GM18861 (cell line): ENCODE data around the gene CDC42BPB.

Source experiments
- ATAC-seq: cut with Tn5 transposase; IDR thresholded peaks from one replicate; pipeline ENCODE4 v1.9.1; 2021; ENCODE audit not compliant: unreplicated experiment

Gene CDC42BPB

DNA sequence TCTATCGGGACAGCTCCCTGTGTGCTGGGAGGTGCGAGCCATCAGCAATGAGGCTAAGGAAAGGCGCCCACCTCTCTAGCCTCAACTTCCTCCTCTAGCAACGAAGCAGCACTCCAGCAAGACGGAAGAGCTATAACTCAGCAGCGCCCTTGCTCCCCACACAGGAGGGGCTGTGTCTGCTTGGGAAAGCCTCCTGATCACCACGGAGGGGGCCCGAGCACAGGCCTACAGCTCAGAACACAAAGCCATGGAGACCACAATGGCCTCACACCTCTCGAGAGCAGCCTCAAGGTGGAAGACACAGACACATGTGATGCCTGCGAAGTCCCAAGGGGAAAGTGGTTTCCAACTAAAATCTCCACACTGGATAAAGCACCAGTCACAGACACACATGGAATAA is 60.4 kb downstream of the CDC42BPB start:
- no peak for ATAC-seq

DNA sequence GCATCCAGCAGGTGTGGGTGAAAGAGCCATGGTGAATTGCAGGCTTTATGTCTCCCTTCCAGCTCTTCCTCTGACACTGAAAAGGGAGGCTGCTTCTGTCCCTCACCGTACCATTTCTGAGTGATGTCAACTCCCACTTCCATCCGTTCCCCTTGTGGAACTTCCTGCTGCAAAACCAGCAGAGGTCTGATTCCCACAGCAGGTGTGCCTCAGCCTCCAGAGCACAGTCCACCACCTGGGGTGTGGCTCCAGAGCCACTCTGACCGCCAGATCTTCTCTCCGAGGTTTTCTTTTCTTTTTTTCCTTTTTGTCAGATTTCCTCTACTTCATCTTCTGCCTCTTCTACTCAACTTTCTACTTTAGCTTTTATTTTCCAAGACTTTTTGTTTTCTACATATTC is 62.7 kb downstream of the CDC42BPB start:
- ATAC-seq = no peak

DNA sequence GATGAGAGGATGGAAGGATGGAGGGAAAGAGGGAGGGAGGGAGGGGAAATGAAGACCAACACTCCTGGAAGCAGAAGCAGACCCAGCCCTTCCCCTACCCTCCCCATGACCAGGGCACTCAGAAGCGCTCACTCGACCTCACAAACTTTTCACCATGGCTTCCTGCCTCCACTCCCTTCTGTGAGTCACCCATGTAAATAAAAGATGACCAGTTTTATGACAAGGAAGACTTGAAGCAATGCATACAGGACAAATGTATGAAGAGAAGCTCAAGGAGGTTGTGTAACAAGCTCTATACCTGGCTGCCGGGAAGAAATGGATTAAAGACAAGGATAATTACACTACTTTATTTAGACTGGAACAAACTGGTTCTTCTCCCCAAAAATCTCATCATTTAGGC is 63.8 kb downstream of the CDC42BPB start:
- ATAC-seq = no peak

DNA sequence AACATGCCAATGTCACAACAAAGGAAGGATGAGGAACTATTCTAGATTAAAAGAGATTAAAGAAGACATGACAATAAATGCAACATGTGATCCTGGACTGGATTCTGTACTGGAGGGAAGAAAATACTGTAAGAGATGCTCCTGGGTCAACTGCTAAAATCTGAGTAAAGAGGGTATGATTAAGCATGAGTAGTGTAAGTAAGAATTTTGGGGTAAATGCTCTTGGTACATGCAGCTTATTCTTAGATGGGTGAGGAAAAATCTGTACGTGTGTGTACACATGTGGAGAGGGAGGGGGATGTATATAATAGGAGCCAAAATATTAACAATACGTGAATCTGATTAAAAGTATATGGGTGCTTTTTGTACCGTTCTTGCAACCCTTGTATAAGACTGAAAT is 66.0 kb downstream of the CDC42BPB start:
- no peak for ATAC-seq

DNA sequence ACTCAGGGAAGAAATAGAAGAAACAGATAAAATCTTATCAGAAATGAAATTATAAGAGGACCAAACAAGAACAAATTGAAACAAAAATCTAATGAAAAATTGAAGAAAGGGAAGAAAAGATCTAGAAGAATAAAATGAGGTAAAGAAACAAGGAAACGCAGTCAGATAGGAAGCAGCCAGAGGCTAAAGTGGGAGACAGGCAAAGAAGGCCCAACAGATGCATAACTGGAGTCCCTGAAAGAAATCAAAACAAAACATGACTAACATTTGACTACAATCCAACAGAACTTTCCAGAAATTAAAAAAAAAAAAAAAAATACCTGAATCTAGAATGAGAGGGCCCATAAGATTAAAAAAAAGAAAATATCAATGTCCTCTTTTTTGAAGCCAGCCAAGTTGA is 69.3 kb downstream of the CDC42BPB start:
- ATAC-seq = no peak

DNA sequence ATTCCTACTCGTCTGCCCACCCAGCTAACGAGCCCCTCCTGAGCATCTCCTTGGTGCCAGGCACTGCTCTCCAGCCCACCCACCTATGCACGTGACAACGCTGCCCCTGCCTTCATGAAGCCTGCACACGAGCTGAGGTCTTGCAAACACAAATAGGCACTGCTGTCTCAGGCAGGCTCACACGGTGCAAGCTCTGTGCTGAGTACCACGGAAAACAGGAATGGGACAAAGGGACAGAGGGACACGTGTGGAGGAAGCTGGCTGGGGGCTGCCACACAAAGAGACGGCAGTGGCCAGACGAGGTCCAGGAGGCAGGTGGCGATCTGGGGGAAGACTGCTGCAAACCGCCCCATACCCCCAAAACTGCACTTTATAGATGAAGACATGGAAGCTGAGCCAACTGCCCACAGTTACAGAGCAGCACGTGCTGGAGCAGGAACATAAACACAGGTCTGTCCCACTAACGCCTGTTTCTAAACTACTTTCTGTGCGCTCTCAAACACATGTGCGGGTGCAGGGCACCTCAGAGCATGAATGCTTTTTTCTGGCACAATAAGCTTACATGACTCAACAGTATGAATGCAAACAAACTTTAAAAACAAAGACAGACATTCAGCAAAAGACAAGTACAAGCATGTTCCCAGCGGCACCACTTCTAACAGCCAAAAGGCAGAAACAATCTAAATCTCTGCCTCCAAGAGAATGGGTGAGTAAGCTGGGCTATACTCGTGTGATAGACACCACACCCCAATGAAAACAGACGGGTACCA is 70.4 kb downstream of the CDC42BPB start:
- ATAC-seq = no peak

DNA sequence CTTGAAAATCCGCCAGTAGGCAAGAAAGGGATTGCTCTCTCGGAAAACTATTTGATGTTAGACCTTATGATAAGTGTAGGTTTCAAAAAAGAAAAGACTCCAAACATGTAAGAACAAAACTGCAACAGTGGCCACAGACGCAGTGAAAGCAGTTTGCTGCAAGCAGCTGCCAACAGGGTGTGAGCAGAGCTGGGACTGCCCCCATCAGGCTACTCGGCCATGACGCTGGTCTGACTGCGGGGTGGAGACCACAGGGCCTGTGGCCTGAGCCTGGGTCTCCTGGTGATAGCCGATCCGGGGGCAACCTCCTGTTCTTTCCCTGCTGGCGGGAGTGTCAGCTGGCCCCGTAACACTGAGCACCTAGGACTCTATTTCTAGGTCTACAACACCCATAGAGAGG is 71.7 kb downstream of the CDC42BPB start:
- peak; percentile 51 for ATAC-seq

DNA sequence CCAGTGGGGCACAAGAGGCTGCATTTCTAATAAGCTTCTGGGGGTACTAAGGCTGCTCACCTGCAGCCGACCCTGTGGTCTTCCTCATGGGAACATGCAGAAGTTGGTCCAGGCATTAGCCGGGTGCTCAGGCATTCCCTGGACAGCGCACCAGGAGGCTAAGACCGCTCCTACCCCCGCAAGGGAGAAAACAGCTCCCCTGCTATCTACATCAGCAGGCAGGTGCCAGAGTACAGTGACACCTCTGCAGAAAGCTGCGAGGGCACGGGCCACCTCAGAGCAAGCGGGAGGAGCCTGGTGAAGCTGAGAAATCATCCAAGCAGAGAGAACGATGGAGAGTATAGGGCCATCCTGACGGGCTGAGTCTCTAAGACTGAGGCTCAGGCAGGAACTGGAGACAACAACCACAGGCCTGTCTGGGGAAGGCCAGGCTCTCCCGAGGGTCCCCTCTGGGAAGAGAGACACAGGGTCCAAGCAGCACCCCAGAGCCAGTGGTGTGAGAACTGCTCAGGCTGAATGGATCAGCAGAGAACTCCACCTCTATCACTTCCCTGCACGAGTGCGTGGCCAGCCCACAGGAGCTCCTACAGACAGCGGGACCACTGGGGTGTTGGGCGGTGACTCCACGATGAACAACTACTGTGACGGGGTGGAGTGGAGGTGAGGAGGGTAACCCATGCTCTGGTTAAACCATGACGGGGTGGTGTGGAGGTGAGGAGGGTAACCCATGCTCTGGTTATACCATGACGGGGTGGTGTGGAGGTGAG is 72.8 kb downstream of the CDC42BPB start:
- no peak for ATAC-seq

DNA sequence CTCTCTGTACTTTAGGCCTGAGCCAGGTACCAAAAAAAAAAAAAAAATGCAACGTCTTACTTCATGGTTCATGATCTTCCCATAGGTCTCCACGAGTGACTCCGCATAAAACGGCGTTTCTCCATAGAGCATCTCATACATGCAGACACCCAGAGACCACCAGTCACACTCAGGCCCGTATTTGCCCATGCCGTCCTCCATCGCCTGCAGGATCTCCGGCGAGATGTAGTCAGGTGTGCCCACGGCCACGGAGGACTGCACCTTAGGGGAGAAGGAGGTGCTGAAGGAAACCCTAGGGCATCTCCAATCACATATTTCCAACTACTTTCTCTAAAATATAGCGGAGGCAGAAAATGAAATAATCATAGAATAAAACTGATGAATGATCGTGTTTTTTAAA is 73.9 kb downstream of the CDC42BPB start:
- no peak for ATAC-seq

DNA sequence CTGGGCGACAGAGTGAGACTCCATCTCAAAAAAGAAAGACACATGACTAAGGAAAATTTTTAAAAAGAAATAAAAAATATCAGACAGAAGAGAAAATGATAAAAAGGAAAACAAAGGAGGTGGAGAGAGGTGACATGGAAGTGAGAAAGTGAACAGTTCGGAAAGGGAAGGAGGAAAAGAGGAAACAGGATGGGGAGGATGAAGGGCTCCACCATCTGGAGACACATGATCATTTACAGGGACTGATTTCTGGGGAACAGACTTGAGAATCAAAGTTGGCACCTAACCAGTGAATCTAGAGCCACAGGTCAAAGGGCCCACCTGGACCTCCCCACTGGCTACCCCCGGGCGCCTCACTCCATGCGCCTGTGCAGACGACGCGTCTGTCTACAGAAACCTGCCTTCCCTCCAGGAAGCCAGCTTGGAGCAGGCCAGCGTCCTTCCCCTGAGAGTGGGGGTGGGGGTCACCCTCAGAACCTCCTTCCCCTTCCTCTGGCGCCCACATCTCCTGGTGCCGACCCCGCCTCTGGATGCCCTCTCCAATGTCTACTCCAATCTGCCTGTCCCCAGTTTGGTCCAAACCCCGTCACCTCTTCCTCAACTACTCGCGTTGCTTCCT is 74.4 kb downstream of the CDC42BPB start:
- no peak for ATAC-seq

DNA sequence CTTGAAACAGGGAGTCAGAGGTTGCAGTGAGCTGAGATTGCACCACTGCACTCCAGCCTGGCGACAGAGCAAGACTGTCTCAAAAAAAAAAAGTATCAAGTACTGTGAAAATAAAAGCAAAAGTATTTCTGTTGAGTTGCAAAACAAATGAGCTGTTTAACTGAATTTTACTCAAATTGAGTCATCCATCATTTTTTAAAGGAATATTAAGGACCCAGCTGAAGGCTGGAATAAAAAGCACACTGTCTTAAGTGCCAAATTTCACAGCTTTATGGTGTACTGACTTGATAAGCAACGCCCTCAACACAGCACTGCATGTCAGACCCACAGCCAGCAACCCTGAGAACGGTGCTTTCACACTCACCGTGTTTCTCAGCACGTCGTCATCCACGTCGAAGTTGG is 76.9 kb downstream of the CDC42BPB start:
- no peak for ATAC-seq

DNA sequence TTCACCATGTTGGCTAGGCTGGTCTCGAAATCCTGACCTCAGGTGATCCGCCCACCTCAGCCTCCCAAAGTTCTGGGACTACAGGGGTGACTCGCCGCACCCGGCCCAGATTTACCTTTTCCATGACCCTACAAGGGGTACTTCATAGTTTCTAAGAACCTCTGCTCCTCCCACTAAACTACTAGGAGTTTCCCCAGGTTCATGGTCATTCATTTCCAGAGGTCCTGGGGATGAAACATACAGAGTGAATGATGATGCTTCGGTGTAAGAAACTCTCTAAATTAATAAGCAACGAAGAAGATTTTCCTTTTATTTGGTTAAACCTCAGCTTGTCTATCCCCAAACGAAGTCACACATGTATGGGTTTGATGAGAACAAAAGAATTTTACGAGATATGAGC is 77.9 kb downstream of the CDC42BPB start:
- ATAC-seq = no peak

DNA sequence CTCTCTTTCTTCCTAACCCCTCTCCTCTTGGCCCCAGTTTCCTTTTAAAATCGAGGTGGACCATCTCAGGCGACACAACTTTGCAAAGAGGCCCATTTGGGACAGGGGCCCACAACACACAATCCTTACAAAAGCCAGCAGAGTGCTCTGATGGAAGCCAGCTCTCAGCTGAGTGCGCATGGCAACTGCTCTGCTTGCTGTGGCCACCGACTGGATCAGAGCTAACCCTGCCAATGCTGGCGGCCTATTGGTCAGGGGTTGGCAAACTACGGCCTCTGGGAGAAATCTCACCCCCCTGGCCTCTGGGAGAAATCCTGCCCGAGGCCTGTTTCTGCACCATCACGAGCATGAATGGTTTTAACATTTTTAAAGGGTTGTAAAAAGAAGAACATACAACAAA is 79.9 kb downstream of the CDC42BPB start:
- no peak for ATAC-seq

DNA sequence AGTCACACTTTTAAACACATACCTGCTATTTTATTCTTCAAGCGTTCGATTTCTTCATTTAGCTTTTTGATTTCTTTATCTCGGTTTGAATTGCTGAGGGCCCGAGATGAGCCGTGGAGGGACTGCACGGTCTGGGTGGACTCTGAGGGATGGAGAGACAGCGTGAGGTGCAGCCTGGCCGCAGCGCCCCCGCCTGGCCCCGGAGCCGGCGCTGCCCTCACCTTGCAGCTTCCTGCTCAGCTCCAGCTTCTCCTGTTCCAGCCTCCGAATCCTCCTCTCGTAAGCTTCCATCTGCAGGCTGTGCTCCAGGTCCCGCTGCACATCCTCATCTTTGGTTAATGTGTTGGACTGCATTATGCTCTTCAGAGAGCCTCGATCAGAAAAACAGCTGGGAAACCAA is 81.7 kb downstream of the CDC42BPB start:
- ATAC-seq = no peak

DNA sequence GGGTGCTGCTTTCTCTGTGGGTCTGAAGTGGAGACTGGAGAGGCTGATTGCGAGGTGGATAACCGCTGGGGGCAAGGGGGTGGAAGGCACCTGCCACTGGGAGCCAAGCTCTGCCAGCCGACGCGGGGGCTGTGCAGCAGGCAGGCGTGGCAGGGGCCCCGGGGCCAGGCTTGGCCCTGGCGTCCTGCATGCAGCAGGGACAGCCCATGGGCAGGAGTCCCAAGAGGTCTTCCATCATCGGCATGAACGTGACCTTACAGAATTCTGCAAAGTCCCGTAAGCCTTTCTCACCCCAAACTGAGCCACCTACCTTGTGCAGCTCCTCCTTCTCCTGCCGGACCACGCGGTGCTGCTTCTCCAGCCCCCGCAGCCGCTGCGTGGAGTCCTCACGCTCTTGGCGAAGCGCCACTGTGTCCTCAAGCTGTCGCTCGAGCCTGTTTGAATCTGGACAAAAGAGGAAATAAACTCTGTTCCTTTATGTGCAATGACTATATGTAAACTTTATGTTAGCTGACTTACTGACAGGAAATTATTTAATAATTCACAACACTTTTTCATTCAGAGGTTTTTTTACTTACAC is 83.6 kb downstream of the CDC42BPB start:
- no peak for ATAC-seq

DNA sequence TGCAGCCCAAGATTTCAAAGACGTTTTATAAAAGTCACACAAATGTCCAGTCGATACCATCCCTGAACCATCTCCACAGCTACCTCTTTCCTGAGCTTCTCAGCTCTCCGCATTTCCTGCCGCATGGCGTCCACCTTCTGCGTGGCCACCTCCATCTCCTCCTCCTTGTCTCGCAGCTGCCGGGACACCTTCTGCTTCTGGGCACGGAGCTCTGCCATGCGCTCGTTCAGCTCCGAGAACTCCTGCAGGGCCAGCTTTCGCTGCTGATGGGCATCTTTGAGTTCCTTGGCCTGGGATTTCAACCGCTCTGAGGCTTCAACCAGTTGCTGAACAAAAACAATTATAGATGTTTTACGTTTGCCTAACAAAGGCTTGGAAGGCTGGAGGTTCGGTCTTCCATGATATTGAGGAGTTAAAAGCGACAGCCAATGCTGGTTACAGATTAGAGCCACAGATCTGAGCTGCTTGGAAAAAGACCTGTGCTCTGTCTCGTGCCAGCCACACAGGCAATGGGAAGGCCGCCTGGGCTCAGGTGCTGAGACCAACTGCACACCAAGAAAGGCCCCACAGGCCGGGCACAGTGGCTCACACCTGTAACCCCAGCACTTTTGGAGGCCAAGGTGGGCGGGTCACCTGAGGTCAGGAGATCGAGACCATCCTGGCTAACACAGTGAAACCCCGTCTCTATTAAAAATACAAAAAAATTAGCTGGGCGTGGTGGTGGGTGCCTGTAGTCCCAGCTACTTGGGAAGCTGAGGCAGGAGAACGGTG is 85.3 kb downstream of the CDC42BPB start:
- ATAC-seq = no peak

DNA sequence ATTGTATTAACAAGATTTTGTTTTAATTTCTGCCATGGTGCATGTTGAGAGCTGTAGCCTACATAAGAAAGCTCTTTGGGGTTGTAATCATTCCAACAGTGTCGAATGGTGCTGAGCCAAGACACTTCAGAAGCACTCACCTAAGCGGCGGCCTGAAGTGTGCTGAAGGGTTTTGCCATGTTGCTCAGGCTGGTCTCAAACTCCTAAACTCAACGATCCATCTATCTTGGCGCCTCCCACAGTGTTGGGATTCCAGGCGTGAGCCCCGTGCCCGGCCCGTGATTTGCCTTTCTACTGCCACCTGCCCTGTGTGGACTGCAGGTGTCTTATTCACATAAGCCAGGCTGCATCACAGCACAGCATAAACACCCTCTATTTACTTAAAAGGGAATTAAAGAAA is 86.0 kb downstream of the CDC42BPB start:
- no peak for ATAC-seq

DNA sequence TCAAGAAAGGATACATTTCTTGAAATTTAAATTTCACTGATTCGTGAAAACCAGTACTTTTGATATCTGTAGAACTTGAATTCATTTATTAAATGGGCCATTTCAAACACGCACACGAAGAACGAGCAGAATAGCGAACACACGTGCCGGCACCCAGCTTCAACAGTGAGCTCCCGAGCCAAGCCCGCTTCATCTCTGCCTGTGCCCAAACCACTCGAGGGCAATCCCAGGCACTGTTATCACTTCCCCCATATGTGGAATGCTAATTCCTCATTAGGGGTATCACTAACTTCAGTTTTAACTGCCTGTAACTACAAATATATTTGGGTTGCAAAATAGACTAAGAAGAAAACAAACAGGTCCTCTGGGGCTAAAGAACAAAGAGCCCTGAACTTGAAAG is 86.9 kb downstream of the CDC42BPB start:
- ATAC-seq = no peak

DNA sequence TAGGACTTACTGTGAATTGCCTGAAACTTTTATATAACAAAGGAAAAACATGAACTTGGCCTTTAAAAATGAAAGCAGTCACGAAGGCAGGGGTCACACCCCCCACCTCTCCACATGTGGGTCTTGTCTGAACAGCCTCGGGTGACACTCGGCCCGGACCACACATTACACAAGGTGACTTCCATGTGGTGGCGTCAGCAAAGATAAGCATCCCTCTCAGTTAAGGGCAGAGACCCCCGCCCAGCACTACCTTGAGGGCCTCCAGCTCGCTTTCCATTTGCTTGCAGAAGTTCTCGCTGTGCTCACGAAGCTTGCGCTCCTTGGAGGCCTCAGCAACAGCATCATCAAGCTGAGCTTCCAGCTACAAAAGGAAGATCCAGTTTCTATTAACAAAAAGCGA is 87.4 kb downstream of the CDC42BPB start:
- no peak for ATAC-seq

DNA sequence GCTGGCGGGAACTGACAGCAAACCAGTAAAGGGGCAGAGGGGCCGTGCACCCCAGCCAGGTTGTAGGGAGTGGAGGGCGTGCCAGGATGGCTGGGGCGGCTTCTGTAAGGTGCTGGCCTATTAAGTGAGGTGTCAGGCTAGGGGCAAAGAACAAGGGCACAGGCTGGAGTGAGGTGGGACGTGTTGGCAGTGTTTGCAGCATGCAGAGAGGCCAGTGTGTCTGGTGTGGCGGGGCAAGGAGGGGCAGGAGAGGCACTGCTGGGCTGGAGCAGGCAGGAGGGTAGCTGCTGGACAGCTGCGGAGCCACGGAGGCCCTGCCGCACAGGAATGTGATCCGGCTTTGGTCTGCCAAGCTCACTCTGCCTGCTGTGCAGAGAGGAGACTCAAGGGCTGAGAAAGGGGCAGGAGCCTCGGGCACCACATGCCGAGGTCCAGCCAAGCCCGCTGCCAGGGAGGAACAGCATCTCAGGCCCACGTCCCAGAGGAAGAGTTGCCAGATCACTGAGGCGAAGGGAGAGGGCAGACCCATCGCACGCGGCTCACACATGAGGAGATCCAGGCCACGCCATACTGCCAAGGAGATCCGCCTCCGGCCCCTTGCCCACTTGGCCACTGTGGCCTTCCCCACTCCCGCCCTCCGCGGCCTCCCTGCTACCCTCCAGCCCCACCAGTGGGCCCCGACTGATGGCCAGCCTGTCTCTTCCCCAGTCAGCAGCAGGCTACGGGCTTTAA is 88.1 kb downstream of the CDC42BPB start:
- ATAC-seq = no peak
